ENCODE results near the gene CYCS.

GRCh38 chr7:25075459-25075858, 49.6 kb downstream of the CYCS start:
- TF ChIP-seq, protein P1, sequence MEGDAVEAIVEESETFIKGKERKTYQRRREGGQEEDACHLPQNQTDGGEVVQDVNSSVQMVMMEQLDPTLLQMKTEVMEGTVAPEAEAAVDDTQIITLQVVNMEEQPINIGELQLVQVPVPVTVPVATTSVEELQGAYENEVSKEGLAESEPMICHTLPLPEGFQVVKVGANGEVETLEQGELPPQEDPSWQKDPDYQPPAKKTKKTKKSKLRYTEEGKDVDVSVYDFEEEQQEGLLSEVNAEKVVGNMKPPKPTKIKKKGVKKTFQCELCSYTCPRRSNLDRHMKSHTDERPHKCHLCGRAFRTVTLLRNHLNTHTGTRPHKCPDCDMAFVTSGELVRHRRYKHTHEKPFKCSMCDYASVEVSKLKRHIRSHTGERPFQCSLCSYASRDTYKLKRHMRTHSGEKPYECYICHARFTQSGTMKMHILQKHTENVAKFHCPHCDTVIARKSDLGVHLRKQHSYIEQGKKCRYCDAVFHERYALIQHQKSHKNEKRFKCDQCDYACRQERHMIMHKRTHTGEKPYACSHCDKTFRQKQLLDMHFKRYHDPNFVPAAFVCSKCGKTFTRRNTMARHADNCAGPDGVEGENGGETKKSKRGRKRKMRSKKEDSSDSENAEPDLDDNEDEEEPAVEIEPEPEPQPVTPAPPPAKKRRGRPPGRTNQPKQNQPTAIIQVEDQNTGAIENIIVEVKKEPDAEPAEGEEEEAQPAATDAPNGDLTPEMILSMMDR (IDR thresholded peaks at IDR 0.05): no peak
- TF ChIP-seq POLR2A (IDR thresholded peaks at IDR 0.05): no peak
